Forelimb muscle (tissue), 1 donor: ENCODE data around the gene IL4. TPM values are rescaled to one million over a fixed set of nuclear protein-coding genes. Genes with fewer than 3 reads are reported as not detected.

ENCODE experiments used
- DNase-seq: peaks from one replicate; pipeline ENCODE4 v3.0.0-alpha.2; 2013; ENCODE audit warnings: low read depth
- polyA plus RNA-seq: library from polyadenylated mRNA; unstranded; fragments of 120-200 nt; gene quantifications from one replicate; pipeline ENCODE4 v1.2.1, GENCODE V29; 2013; ENCODE audit not compliant: insufficient read length

The IL4 gene
- polyA plus RNA-seq, 1 donor, result not detected

DNA sequence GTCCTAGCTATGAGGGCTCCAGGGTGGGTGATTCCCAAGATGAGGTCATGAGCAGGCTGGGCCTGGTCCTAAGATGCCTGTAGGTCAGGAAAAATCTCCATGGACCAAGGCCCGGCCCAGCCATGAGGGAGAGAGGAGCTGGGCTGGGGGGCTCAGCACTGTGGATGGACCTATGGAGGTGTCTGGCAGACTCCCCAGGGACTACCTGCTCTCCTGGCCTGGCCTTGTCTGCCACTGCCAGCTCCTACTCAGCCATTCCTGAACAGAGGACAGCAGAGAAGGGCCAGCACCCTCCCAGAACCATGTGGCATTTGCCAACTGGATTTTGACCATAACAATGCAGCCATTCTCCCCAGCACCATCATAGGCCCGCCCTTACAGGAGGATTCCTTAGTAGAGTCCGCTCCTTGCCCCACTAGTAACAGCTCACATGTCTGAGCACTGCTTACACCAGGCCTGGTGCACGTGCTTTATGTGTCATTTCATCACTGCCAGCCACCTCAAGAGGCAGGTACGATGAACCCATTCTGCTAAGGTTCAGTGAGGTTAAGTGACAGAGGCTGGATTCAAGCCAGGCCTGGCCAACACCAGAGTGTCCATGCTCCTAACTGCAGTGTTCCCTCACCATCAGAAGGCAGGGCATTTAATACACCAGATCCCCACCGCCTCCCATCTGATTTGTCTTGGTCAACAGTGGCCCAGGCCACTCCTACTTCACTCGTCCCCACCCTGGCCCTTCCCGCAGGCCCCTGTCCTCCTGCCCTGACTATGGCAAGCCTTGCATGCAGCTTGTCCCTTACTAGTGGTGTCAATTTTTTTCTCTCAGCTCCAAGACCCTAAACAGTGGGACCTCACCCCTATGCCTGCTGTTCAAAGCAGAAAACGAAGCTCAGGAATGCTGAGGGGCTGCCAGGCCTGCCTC lies 15.1 kb upstream of the IL4 start:
- no peak for DNase-seq

DNA sequence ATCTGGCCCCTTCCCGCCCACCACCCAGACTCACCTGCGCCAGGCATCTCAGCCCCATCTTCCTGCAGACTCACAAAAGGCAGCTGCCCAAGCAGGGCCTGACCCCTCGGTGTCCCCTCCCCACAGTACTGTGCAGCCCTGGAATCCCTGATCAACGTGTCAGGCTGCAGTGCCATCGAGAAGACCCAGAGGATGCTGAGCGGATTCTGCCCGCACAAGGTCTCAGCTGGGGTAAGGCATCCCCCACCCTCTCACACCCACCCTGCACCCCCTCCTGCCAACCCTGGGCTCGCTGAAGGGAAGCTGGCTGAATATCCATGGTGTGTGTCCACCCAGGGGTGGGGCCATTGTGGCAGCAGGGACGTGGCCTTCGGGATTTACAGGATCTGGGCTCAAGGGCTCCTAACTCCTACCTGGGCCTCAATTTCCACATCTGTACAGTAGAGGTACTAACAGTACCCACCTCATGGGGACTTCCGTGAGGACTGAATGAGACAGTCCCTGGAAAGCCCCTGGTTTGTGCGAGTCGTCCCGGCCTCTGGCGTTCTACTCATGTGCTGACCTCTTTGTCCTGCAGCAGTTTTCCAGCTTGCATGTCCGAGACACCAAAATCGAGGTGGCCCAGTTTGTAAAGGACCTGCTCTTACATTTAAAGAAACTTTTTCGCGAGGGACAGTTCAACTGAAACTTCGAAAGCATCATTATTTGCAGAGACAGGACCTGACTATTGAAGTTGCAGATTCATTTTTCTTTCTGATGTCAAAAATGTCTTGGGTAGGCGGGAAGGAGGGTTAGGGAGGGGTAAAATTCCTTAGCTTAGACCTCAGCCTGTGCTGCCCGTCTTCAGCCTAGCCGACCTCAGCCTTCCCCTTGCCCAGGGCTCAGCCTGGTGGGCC lies 13.9 kb upstream of the IL4 start:
- no peak for DNase-seq

DNA sequence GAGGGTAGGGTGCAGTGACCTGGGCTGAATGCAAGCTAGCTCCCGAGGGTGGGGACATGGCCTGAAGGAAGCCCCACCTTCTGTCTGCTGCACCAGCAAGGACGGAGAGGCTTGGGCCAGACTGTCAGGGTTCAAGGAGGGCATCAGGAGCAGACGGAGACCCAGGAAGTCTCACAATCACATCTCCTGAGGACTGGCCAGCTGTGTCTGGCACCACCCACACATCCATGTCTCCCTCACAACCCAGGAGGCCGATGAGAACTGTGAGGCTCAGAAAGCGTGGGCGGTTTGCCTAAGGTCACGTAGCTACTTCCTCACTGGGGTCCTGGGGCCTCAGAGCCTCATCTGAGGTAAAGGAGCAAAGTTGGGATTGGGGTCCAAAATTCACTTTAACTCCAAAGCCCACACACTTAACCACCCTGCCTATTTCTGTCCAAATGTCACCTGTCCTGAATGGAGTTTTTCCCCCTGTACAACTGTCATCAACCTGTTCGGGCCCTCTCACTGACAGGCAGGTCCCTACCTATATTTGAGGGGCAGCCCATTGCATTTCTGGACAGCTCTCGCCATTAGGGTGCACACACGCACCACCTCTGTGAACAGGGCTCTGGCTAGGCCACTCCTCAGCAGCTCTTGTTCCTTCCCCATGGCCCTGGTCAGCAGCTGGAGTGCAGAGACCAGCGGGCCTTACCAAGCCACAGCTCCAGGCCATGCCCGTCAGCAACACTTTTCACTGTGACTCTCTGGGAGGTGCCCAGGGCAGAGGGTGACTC lies 12.4 kb upstream of the IL4 start:
- no peak for DNase-seq

DNA sequence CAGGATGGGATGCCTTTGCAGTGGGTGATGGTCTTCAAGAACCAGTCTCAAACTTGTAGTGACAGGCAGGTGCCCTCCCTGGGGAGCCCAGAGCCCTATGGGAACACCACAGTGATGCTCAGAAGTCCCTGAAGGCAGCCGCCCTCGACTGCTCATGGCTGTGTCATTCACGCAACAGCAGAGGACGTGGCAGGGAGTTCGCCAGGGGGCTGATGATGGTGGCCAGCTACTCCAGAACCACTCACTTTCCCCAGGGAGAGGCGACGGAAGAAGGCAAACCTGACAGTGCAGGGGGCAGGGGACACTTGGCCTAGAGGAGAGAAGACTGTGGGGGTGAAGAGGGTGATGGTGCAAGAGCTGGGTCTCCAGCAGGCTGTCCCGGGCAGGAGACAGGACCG lies 11.8 kb upstream of the IL4 start:
- no peak for DNase-seq

DNA sequence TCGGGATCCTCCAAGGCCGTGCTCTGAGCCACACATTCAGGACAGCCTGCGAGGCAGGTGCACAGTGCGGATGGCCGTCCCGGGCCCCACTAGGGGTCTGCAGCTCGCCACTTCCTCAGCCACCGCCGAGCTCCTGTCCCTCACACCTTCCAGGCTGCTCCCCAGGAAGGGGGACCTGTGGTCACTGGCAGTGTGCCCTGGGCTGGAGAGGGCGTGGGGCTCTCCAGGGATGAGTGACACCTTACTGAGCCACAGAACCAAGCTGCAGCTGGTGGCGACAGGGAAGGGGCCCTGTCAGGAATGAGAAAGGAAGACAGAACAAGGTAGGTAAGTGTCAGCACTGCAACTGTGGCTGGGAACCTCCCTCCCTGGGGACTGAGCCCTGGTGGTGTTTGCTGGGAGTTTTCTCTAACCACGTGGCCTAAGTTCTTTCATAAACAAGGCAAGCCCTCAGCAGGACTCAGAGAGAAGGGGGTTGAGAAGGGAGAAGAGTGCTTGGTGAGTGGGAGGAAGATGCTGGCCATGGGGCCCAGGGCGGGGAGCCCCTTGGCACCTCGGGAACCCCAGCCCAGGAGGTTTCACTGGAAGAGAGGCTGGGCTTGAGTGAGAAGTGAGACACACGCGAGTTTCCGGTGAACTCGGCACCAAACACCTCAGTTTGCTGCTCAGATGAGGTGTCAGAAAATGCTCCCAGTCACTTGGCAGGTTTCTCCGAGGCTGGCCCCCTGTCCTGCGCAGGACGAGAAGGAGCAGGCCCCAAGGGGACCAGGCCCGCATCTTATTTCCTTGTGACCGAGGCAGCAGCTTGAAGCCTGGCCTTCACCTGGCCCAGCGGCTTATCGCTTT lies 10.6 kb upstream of the IL4 start:
- no peak for DNase-seq

DNA sequence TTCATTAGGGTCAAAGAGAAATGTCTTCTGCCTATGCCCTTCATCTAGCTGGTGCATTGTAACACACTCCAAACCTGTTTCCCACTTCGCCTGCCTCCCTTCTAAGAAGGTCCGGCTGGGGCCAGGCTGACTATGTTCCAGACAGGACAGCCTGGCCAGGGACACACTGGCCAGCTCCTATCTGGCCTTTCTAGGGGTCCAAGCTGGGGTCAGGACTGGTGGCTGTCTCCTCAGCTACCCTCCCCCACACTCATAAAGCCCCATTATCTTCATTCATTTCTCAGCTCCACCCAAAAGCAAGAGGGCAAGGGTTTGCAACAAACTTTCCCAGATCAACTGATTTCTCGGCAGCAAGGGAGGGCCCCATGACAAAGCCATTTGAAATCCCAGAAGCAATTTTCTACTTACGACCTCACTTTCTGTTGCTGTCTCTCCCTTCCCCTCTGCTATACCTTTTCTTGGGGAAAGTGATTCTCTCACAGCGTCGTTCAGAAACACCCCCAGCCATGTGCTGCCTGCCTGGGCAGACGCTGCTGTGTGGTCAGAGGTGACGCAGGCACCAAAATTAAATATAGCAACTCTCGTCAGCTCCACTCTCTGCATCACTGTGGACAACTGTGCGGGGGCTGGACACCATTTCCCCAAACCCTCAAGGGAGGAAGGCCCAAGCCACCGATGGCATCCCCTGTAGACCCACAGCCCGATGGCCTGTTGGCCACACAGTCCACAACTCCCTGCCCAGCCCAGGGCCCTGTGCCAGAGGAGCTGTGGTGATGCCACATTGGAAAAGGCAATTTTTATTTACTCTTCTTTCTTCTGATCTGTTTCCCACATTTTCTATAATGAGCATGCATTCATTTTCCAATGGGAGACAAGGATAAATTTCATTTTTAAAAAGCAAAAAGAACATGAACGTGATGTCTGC lies 9.8 kb upstream of the IL4 start:
- DNase-seq, result no peak

DNA sequence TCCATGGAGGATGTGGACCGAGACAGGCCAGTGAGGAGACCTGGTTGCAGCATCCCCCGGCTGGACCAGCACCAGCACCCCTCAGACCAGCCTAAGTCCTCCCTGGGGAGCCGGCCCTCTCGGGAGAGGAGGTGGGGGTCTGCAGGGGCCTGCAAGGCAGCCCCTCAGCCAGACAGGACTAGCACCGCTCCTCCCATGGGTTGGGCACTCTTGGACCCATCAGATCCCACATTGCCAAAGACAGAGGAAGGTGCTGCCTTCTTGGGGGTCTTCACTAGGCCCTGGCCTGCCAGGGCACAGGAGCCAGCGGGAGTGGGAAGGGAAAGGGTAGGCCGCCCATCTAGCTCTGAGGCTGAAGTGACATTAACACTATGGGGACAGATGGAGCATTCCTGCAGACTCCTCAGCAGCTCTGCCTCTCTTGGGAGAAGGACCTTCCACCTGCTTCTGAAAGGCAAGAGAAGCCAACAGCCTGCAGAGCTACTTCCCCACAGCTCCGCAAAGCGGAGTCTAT lies 9.0 kb upstream of the IL4 start:
- DNase-seq, result no peak

DNA sequence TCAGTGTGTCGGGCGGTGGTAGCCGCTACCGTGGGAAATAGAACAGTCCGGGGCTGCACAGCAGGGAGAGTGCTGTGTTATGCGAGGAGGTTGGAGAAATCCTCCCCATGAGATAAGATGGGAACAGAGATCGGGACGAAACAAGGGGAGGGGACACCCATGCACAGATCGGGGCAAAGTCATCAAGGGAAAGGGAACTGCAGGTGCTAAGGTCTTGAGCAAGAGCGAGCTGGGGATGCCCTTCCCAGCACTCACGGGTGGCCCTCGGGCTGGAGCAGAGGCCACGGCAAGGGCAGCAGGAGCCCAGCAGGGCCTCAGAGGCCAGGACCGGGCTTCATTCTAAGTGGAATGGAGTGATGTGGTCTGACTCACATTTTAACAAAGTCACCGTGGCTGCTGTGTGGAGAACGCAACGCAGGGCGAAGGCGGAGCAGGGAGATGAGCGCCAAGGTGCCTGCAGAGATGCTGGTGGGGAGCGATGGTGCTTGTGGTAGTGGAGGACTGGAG lies 8.2 kb upstream of the IL4 start:
- DNase-seq, result no peak

- no peak for DNase-seq
Measured at GRCh38 chr5:132666310-132667123, 7.3 kb upstream of the IL4 start.

GRCh38 chr5:132667309-132667708 lies 6.5 kb upstream of the IL4 start:
- no peak for DNase-seq

- no peak for DNase-seq
Measured at GRCh38 chr5:132667761-132668705, 5.8 kb upstream of the IL4 start.

- DNase-seq, result no peak
Measured at GRCh38 chr5:132668706-132669454, 4.9 kb upstream of the IL4 start.

- no peak for DNase-seq
Measured at GRCh38 chr5:132669455-132669820, 4.4 kb upstream of the IL4 start.

GRCh38 chr5:132669966-132670882 lies 3.6 kb upstream of the IL4 start:
- DNase-seq, result no peak

- DNase-seq, result no peak
Measured at GRCh38 chr5:132671000-132671399, 2.8 kb upstream of the IL4 start.

DNA sequence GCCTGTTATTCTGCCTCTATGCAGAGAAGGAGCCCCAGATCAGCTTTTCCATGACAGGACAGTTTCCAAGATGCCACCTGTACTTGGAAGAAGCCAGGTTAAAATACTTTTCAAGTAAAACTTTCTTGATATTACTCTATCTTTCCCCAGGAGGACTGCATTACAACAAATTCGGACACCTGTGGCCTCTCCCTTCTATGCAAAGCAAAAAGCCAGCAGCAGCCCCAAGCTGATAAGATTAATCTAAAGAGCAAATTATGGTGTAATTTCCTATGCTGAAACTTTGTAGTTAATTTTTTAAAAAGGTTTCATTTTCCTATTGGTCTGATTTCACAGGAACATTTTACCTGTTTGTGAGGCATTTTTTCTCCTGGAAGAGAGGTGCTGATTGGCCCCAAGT lies 301 bp upstream of the IL4 start:
- no peak for DNase-seq
